SH-SY5Y (cell line): Measurements from ENCODE around the gene KLHL42.

Experiments
- GATA2 ChIP-seq: IDR thresholded peaks from 2 replicates; pipeline ENCODE4 v1.6.1; 2011; ENCODE audit warnings: mild to moderate bottlenecking, low read depth, low read length
- GATA3 ChIP-seq: IDR thresholded peaks from 2 replicates; pipeline ENCODE4 v1.6.1; 2011; ENCODE audit warnings: low read depth, mild to moderate bottlenecking, low read length, moderate library complexity

GRCh38 chr12:27743601-27744000, 36.4 kb upstream of the KLHL42 start:
- TF ChIP-seq GATA2, result no peak
- TF ChIP-seq GATA3, result no peak
